ENCODE data around the gene ABCG8.

GRCh38 chr2:43848214-43848613, 9.4 kb downstream of the ABCG8 start:
- TF ChIP-seq CTCF (IDR thresholded peaks at IDR 0.05): no peak
- no peak for TF ChIP-seq EZH2 (IDR thresholded peaks at IDR 0.05; ENCODE audit: borderline replicate concordance, insufficient read depth, low read depth, low read length, poor library complexity, severe bottlenecking)

Data from B cell (primary cell).